GM12878 (cell line): ENCODE results near the gene LUZP2. TPM values are rescaled to one million over a fixed set of nuclear protein-coding genes. Genes with fewer than 3 reads are reported as not detected.

Experiments
- ATAC-seq: fragments of 200-7000 bp; cut with Tn5 transposase; 3 replicates; pipeline ENCODE4 v1.9.1; 2020; ENCODE audit warnings: mild to moderate bottlenecking, moderate library complexity
- BruUV-seq: library from RNA; stranded (reverse); fragments of 400-500 nt; replicated peaks from 2 replicates; lab custom pipeline; 2021; lab: Mats Ljungman, UMichigan
- CTCF ChIA-PET: fragments of 300-600 bp; sonication (Branson Sonifier 250); formaldehyde crosslinking; extraction: SDS; loops from one replicate; lab custom pipeline; 2021; ENCODE audit warnings: inconsistent platforms; lab: Yijun Ruan, JAX
- POLR2A ChIA-PET: fragments of 350-600 bp; formaldehyde crosslinking; extraction: SDS; loops from one replicate; lab custom pipeline; 2021; ENCODE audit warnings: inconsistent platforms; lab: Charles Lee
- RAD21 ChIA-PET: fragments of 300-600 bp; sonication (Branson Sonifier 250); formaldehyde crosslinking; loops from one replicate; lab custom pipeline; 2023; ENCODE audit warnings: antibody characterized with exemption; ENCODE audit not compliant: unreplicated experiment; lab: Charles Lee
- SMC1A ChIA-PET: fragments of 300-600 bp; sonication (Branson Sonifier 250); formaldehyde crosslinking; loops from one replicate; lab custom pipeline; 2023; ENCODE audit not compliant: unreplicated experiment, uncharacterized antibody; lab: Charles Lee
- DNase-seq: peaks from one replicate; pipeline ENCODE4 v3.0.0-alpha.2; 2011; ENCODE audit warnings: low read depth, low spot score
- FAIRE-seq: peaks from 3 replicates; lab custom pipeline; 2011; peaks lifted over from hg19 to GRCh38; lab: Jason Lieb, UNC
- H2AFZ ChIP-seq: 2 replicates; pipeline ENCODE4 v1.6.0; 2011; ENCODE audit warnings: low read depth, low read length, control low read depth; ENCODE audit not compliant: control insufficient read depth
- H3K27ac ChIP-seq: 2 replicates; pipeline ENCODE4 v1.5.1; 2011; ENCODE audit warnings: control low read depth; ENCODE audit not compliant: control insufficient read depth, insufficient read depth
- H3K27me3 ChIP-seq, 2 experiments: replicated peaks in 1 of 2; 2 replicates each; pipeline versions ENCODE4 v1.6.0 to v1.6.1; 2011; ENCODE audit warnings: low read length in 1 of 2; ENCODE audit not compliant: control insufficient read depth in 2 of 2, insufficient read depth in 2 of 2
- H3K36me3 ChIP-seq, 2 experiments: 2 replicates each; pipeline ENCODE4 v1.5.1; 2011; ENCODE audit warnings: low read length in 1 of 2; ENCODE audit not compliant: control insufficient read depth in 2 of 2, insufficient read depth in 2 of 2
- H3K4me1 ChIP-seq: 2 replicates; pipeline ENCODE4 v1.6.1; 2011; ENCODE audit warnings: mild to moderate bottlenecking, low read length, moderate library complexity, mixed read lengths; ENCODE audit not compliant: control insufficient read depth, insufficient read depth
- H3K4me2 ChIP-seq: 2 replicates; pipeline ENCODE4 v1.6.0; 2011; ENCODE audit warnings: control low read depth; ENCODE audit not compliant: control insufficient read depth, insufficient read depth
- H3K4me3 ChIP-seq: fragments of 200-600 bp; sonication (generic); 2 replicates; pipeline ENCODE4 v1.5.1; 2016
- H3K79me2 ChIP-seq: 2 replicates; pipeline ENCODE4 v1.6.0; 2011; ENCODE audit warnings: low read length; ENCODE audit not compliant: control insufficient read depth, insufficient read depth
- H3K9ac ChIP-seq: 2 replicates; pipeline ENCODE4 v1.8.0; 2011; ENCODE audit warnings: low read length, control low read depth, mixed read lengths; ENCODE audit not compliant: control insufficient read depth, insufficient read depth
- H3K9me3 ChIP-seq: replicated peaks from 3 replicates; pipeline ENCODE4 v1.5.1; 2011; ENCODE audit warnings: mild to moderate bottlenecking, low read length; ENCODE audit not compliant: control insufficient read depth, insufficient read depth
- H4K20me1 ChIP-seq: 2 replicates; pipeline ENCODE4 v1.6.0; 2011; ENCODE audit not compliant: control insufficient read depth, insufficient read depth
- CREB1 ChIP-seq: IDR thresholded peaks from 2 replicates; pipeline ENCODE4 v1.6.1; 2012; ENCODE audit warnings: low read depth, mild to moderate bottlenecking, inconsistent platforms
- CREM ChIP-seq: IDR thresholded peaks from 2 replicates; pipeline ENCODE4 v1.6.1; 2014; ENCODE audit warnings: antibody characterized with exemption, low read depth
- E2F8 ChIP-seq: fragments of 450-650 bp; IDR thresholded peaks from 2 replicates; pipeline ENCODE4 v1.6.1; 2018; ENCODE audit warnings: mild to moderate bottlenecking, low read depth, moderate library complexity; ENCODE audit not compliant: partially characterized antibody
- FOXK2 ChIP-seq: fragments of 450-650 bp; IDR thresholded peaks from 2 replicates; pipeline ENCODE4 v1.6.1; 2017; ENCODE audit warnings: mild to moderate bottlenecking, moderate library complexity
- SMAD1 ChIP-seq: fragments of 450-650 bp; IDR thresholded peaks from 2 replicates; pipeline ENCODE4 v1.6.1; 2018; ENCODE audit warnings: mild to moderate bottlenecking, low read depth; ENCODE audit not compliant: partially characterized antibody
- ZBTB11 ChIP-seq: fragments of 450-650 bp; formaldehyde crosslinking; IDR thresholded peaks from 2 replicates; pipeline ENCODE4 v1.5.0; 2022; ENCODE audit warnings: mild to moderate bottlenecking, missing genetic modification characterization
- WGBS: methylation state at CpG from one replicate; pipeline ENCODE4 v1.1.6; 2016; ENCODE audit warnings: low lambda C conversion rate; ENCODE audit not compliant: insufficient replicate concordance, insufficient coverage; ENCODE audit errors: missing lambda C conversion rate; 5-methylcytosine and 5-hydroxymethylcytosine counted together
- in situ Hi-C: fragments of 300-500 bp; cut with MboI; formaldehyde crosslinking; loops from 9 replicates; pipeline ENCODE4 v1.14.3; 2018; ENCODE audit warnings: mixed read lengths
- intact Hi-C: fragments of 100-400 bp; cut with micrococcal nuclease; formaldehyde crosslinking; loops from one replicate; pipeline ENCODE4 v1.14.2; 2022; ENCODE audit not compliant: unreplicated experiment
- polyA plus RNA-seq, 11 experiments: library from polyadenylated mRNA; depleted of rRNA in 4 of 11; unstranded in 6 of 11; stranded (reverse) in 5 of 11; fragments of >200 nt; fragmentation: Nextera tagmentation in 4 of 11; fragmentation: Illumina TruSeq in 1 of 11; extraction: Ambion mirVana in 4 of 11; extraction: Trizol in 1 of 11; gene quantifications; 1 replicate in 1 of 11; 2 replicates in 10 of 11; pipeline versions ENCODE4 v1.2.1 to v1.2.3, GENCODE V29; 2011 to 2016; ENCODE audit warnings: inconsistent platforms in 2 of 11, missing spikeins in 2 of 11, low read depth in 1 of 11
- total RNA-seq, 4 experiments: library from RNA; depleted of rRNA in 3 of 4; stranded (reverse); fragments of >200 nt in 3 of 4; fragmentation: Illumina TruSeq in 1 of 4; extraction: Trizol in 1 of 4; gene quantifications; 2 replicates each; pipeline versions ENCODE4 v1.2.1 to v1.2.3, GENCODE V29; 2013 to 2021

LUZP2 gene
- total and polyA plus RNA-seq, 10 of the 15 experiments (the other 5 are each of a cell fraction or from before 2014, with no cell fraction given) = not detected

GRCh38 chr11:24496386-24496735, 492 bp upstream of the LUZP2 start:
- Histone ChIP-seq H4K20me1 (no peaks in the 10 kb centered on the region), H3K27me3 (peaks cover 0 to 2% of the 10 kb centered on the region in 2 experiments; a peak in 2 of 4 replicates), H3K36me3 (no peaks in the 10 kb centered on the region), H3K9ac (no peak overlapping the region), H3K79me2 (no peaks in the 10 kb centered on the region), H2AFZ (no peak overlapping the region), H3K4me1 (no peaks in the 10 kb centered on the region), H3K4me2 (no peak overlapping the region), H3K4me3 (no peak overlapping the region), H3K9me3 (no peaks in the 10 kb centered on the region), H3K27ac (no peak overlapping the region)
- ChIA-PET RAD21 (no interaction called here), SMC1A (no interaction called here), POLR2A (no interaction called here), CTCF (no interaction called here)
- no peak for TF ChIP-seq CREB1
- TF ChIP-seq CREM = no peak
- no peak for TF ChIP-seq E2F8
- TF ChIP-seq SMAD1 = no peak
- no peak for TF ChIP-seq ZBTB11 (CRISPR knock-in tag)
- TF ChIP-seq FOXK2 = no peak
- ATAC-seq (no peak), DNase-seq (no peak), FAIRE-seq (no peak)
- in situ Hi-C loops = no loop called here
- intact Hi-C loops = no loop called here
- BruUV-seq = no TSS peak
- 15% methylated on average over 14 of the region's 14 CpGs for WGBS
